NCI-H1436 (cell line): ENCODE results near the gene MGAT4A.
"Not testable (repeated sequence)": the region's sequence is repeated elsewhere in the genome, so short reads cannot be mapped to it uniquely, and the experiment has no call there.

Experiments used
- DNase-seq: peaks from one replicate; lab custom pipeline; 2025; lab: John Stamatoyannopoulos, UW

Gene MGAT4A

DNA sequence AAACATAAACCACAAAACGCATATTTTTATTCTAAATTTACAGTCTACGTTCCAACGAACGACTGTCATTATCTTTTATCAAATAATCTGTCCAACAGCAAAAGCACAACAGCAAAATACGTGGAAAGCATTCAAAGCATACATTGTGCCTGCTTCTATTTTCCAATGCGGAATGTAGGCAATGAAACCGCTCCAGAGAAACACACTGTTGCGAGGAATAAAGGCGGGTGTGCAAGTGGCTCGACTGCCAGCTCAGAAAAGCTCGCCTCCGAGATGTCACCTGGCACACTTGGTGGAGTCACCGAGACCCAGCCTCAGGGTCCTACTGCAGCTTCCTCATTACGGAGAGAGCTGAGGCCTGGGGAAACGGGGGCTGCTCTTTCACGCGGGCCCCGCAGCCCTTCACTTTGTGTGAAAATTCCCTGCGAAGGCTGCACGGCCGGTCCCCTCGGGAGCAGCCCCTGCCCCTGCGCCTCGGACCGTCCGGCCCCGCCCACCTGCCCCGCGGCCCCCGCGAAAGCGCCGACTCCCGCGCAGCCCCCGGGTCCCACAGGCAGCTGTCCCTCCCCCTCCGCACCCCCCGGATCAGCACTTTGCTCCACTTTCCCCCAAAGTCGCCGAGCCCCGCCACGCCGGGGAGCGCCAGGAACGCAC is 752 bp downstream of the MGAT4A start:
- DNase-seq, result peak; percentile 35

DNA sequence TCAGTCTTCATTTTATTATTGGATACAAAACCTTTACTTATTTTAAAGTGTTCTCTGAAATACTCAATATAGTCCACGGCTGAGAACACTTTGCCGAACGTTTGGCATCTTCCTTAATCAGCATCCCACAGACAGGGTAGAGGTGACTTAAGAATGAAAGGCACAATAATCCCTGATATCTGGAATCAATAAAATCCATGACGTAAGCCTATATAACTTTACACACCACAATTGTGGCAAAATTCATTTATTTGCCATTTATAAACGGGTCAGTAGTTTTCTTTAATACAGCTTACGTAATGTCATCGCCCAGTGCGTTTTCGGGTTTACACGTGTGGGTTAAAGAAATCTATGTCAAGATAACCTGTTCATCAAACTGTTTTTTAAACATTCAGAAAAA is 1.3 kb downstream of the MGAT4A start:
- no peak for DNase-seq

- not testable (repeated sequence) for DNase-seq
Observed at GRCh38 chr2:98728088-98728718, 2.7 kb downstream of the MGAT4A start.

DNA sequence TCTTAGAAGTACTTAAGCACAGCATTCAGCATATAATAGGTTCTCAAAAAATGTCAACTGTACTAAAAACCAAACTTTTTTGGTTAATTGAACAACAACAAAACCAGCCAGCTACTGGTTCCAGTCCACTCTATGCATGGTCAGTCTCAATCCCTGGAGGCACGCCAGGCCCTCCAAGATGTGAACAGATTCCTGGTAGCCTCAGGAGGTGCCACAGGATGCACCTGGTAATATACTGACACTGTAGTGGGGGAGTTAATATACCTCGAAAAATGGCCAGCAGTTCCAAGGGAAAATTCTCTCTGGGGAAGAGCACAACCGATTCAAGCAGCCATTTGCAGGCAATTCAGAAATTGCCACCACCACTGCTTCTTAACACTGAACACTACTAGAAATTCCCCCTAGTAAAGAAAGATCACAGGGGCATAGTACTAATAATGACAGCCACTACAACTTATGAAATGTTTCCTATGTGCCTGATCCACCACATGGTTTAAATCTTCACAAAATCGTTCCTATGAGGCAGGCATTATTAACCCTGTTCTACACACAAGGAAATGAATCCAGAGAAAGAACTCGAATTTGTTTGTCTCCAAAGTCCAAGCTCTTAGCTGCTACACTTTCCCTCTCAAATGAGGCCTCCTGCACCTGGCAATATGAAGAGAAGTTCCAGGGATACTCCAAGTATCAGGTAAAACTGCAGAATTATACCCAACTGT is 3.4 kb downstream of the MGAT4A start:
- DNase-seq, result no peak

- DNase-seq, result no peak
Observed at GRCh38 chr2:98726735-98727368, 4.1 kb downstream of the MGAT4A start.

GRCh38 chr2:98726205-98726604 is 4.7 kb downstream of the MGAT4A start:
- no peak for DNase-seq

DNA sequence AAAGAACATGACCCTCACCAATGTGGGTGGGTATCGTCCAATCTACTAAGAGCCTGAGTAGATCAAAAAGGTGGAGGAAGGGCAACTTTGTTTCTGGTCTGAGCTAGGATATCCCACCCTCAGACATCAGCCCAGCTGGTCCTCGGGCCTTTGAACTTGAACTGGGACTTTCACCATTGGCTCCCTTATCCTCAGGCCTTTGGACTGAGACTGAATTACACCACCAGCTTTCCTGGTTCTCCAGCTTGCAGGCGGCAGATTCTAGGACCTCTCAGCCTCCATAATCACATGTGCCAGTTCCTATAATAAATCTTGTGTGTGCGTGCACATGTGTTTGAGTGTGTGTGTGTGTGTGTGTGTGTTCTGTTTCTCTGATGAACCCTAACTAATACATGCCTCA is 10.6 kb downstream of the MGAT4A start:
- DNase-seq, result no peak

DNA sequence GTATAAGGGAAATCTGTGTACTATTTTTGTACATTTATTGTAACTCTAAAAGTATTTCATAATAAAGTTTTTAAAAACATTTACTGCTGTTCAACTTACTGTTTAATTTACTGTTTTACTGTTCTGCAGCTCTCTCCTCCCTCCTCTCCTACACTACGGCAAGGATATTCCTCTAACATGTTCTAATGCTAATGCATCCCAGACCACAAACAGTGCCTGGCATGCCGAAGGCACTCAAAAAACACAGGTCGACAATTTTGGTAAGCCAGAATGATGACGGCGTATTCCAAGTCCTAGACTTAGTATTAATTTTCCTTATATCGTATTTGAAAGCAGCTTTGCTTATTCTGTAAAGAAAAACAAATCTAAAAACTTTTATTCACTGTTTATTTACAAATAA is 13.3 kb downstream of the MGAT4A start:
- DNase-seq, result no peak

DNA sequence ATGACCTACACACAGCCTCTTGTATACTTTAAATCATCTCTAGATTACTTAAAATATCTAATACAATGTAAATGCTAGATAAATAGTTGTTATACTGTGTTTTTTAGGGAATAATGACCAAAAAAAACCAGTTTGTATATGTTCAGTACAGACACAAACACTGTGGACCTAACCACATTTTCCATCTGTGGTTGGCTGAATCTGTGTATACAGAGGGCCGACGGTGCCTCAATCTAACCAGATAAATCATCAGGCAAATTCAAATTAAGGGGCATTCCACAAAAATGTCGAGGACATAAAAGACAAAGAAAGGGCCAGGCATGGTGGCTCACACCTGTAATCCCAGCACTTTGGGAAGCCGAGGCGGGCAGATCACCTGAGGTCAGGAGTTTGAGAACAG is 14.1 kb downstream of the MGAT4A start:
- no peak for DNase-seq

DNA sequence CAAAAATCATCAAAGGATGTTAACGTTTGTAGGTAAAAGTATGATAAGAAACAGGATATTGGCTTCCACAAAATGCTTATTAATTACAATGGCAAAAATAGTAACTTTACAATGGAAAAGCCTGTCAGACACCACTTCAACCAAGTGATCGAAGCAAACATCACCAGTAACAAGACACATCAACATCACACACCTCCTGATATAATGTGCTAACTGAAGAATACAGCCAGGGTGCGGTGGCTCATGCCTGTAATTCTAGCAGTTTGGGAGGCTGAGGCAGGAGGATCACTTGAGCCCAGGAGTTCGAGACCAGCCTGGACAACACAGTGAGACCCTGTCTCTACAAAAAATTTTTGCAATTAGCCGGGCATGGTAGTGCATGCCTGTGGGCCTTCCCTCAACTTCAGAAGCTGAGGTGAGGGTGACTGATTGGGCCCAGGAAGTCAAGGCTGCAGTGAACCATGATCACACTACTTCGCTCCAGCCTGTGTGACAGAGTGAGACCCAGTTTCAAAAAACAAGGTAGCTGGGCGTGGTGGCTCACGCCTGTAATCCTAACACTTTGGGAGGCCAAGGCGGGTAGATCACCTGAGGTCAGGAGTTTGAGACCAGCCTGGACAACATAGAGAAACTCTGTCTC is 15.0 kb downstream of the MGAT4A start:
- no peak for DNase-seq

GRCh38 chr2:98713332-98714015 is 17.5 kb downstream of the MGAT4A start:
- DNase-seq, result no peak

GRCh38 chr2:98712145-98712544 is 18.8 kb downstream of the MGAT4A start:
- no peak for DNase-seq

GRCh38 chr2:98711506-98711905 is 19.4 kb downstream of the MGAT4A start:
- DNase-seq, result no peak

- no peak for DNase-seq
Observed at GRCh38 chr2:98710734-98711133, 20.2 kb downstream of the MGAT4A start.

DNA sequence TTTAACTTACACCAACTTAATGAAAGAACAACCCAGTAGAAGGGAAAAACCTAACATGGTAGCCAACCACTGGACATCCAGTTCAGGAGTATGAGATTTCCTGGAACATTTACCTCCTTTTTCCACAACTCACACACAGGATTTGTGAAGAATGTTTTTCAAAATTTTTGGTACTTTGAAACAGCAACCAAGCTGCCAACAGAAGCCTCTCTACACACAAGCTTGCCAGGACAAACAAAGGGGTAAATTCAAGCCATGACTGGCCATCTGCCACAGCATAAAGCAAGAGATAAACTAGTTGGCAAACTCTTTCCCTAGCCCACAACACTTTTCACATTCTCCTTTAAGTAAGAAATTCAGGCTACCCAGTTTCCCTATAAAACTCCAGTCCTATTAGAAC is 21.4 kb downstream of the MGAT4A start:
- no peak for DNase-seq

DNA sequence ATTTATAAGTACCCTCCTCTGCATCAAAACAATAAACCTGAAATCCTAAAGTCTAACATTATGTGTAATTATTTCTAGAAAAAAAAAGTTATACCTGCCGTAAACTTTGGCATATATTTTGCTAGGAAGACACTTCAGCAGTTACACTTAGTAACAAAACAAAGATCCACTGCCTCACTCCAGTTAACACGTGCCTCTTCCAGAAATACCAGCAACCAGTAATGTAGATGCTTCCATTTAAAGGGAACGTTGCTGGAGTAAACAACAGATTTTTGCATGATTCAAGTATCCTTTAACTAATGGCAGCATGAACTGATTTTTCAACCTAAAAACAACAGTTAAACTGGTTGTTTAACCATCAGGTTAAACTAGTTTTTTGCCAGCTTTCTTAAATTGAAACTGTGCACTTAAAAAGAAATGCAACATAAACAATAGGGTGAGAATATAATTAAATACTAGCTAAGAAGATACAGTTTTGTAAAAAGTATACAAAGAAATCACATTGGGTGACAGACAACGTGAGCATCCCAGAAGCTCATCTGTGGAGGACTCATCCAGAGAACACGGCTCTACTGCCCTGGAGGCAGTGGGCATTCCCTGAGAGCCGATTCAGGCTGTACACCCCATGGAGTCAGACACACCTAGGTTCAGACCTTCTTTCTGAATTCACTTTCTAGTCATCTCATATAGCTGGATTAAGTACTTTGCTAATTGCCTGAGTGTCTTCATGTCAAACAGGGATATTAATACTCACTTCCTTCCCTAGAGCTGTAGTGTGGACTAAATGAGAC is 22.3 kb downstream of the MGAT4A start:
- no peak for DNase-seq

- no peak for DNase-seq
Observed at GRCh38 chr2:98706591-98706990, 24.3 kb downstream of the MGAT4A start.

DNA sequence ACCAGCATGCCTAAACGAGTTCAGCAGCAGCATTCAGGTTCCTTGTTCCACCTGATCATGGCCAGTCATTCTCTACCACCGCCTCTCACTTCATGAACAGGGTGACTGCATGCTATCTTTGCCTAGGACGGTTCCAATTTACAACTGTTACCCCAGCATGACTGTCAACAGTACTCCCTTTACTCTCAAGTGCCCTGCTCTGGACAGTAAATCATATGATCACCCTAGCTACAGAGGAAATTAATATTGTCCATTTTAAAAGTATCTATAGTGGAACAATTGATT is 25.7 kb downstream of the MGAT4A start:
- no peak for DNase-seq

DNA sequence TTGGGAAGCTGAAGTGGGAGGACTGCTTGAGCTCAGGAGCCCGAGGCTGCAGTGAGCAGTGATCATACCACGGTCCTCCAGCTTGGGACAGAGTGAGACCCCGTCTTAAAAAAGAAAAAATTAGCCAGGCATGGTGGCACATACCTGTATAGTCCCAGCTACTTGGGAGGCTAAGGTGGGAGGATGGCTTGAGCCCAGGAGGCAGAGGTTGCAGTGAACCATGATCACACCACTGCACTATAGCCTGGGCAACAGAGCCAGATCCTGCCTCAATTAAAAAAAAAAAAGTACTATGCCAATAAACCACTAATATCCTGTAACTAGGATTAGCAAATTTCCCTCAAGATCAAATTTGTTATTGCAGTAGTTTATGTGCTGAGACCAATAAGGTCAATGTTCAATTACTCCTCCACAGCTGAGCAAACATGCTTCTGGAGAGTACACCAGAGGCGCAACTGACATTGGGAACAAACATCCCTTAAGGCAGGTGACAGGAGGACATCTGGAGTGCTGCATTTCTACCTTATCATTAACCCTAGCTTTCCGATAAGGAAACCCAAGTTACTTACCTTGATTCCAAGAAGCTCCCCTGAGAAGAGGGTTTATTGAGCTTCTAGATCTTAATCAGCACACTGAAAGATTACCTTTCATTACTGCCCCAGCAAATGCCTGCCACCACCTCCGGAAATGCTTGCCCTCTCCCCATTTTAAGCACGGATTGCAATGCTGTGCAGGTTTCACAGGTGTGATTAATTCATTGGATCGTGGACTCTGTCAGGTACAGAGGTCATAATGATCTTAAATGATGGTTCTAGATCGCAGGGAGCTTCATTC is 26.2 kb downstream of the MGAT4A start:
- no peak for DNase-seq

DNA sequence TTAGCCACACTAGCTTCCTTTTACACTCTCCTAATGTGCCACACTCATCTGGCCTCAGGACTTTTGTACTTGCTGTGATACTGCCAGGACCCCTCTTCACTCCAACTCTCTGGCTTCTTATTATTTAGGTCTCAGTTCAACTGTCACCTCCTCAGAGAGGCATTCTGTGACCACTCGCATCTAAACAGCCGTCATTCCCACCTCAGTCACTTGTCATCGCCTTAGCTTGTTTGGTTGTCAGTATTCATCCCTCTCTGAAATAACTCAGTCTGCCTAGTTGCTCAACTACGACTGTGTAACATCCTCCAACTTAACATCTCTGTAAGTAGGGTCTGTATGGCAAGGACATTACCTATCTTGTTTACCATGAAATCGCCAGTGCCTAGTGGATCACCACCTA is 27.2 kb downstream of the MGAT4A start:
- DNase-seq, result no peak
